Left forelimb (tissue), 1 donor: ENCODE results near the gene CENPM.

Experiments
- DNase-seq: peaks from one replicate; pipeline ENCODE4 v3.0.0-alpha.2; 2018; ENCODE audit warnings: low spot score

The CENPM gene

GRCh38 chr22:41946629-41947423 is at the start of gene CENPM:
Gene CENPM, minus strand, starts transcription at chr22:41947152. Its CDS starts 76 bp downstream, at chr22:41947076.
- peak; percentile 98 for DNase-seq

DNA sequence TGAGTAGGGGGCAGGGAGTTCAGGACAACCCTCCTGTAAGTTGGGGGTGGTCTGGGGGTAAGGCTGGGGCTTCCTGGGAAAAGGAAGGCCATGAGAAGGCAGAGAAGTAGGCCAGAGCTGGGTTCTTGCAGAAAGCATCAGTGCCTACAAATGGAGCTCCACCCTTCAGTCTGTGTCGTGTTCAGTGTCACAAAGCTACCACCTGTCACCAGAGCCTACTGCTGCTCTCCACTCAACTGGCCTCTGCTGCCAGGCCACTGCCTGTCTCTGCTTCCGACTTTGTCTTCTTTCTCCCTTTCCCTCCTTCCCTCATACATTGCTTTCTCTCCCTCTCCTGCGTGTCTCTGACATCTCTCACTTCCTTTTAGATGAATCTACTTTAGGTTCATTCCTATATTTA is 48.3 kb upstream of the CENPM start:
- no peak for DNase-seq

- DNase-seq, result no peak
Observed at GRCh38 chr22:41992496-41992895, 45.5 kb upstream of the CENPM start.

- no peak for DNase-seq
Observed at GRCh38 chr22:41991111-41991510, 44.2 kb upstream of the CENPM start.

DNA sequence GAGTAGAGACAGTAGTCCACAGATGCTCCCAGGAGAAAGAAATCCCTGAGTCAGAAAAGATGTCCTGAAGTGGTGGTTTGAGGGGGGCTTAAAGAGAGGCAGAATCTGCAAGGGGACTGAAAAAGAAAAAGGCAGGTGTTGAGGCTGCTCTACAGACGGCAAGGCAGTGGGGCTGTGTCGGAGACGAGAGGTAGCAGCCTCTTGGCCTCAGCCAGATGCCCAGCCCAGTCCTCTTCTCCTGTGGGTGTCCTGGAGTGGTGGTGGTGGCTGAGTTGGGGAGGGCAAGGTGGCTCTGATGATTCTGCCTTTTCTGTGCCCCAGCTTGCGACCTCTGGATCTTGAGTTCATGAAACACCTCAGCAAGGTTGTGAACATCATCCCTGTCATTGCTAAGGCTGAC is 42.3 kb upstream of the CENPM start:
- no peak for DNase-seq

- DNase-seq, result no peak
Observed at GRCh38 chr22:41987276-41987675, 40.3 kb upstream of the CENPM start.

- no peak for DNase-seq
Observed at GRCh38 chr22:41983513-41984405, 36.8 kb upstream of the CENPM start.

GRCh38 chr22:41982865-41983264 is 35.9 kb upstream of the CENPM start:
- no peak for DNase-seq

- DNase-seq, result no peak
Observed at GRCh38 chr22:41979423-41980250, 32.7 kb upstream of the CENPM start.

DNA sequence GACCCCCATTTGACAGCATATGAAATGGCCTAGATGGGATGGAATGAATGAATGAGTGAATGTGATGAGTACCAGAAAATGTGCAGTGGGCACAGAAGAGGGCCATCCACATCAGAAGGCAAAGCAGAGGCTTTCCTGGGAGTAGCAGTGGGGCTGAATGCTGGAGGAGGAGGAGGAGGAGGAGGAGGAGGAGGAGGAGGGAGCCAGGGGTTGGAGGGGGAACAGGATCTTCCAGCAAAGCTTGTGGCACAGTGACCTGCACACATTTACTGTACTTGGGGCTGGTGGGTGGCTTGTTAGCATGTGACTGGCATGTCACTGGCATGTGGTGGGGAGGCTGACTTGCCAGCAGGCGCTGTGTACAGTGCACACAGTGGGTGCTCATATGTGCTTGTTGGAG is 31.8 kb upstream of the CENPM start:
- DNase-seq, result no peak

GRCh38 chr22:41976961-41977566 is 30.1 kb upstream of the CENPM start:
- no peak for DNase-seq

- no peak for DNase-seq
Observed at GRCh38 chr22:41976070-41976901, 29.3 kb upstream of the CENPM start.

DNA sequence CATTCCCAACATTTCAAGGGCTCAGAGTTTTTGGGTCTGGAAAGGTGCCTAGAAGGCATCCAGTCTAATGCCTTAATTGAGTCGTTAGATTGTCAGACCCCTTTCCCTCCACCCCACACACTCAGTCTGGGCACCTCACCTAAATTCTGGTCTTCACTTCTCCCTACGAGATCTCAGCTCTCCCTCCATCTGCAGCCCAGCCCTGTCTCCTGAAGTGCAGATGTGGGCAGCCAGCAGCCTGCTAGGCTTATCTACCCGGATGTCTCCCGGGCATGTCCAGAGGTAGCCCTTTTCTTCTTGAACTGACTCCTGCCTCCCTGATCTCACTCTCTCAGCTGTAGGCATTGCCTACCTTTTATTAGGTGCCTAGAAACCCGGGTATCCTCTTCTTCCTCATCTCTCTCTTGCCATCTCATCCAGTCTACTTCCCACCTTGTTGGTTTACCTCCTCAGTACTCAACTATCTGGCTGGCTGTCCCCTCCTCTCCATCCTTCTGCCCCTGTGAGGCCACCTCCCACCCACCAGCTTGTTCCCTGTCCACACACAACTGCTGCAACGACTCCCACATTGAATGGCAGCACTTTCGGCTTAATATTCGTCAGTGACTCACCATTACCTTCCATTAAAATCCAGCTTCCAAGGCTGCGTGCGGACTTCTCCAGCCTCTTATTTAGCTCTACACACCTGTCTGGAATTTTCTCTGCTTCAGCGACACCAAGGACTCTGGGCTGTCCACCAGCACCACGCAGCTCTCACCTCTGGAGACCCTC is 28.5 kb upstream of the CENPM start:
- DNase-seq, result no peak

- no peak for DNase-seq
Observed at GRCh38 chr22:41974691-41975290, 27.8 kb upstream of the CENPM start.

DNA sequence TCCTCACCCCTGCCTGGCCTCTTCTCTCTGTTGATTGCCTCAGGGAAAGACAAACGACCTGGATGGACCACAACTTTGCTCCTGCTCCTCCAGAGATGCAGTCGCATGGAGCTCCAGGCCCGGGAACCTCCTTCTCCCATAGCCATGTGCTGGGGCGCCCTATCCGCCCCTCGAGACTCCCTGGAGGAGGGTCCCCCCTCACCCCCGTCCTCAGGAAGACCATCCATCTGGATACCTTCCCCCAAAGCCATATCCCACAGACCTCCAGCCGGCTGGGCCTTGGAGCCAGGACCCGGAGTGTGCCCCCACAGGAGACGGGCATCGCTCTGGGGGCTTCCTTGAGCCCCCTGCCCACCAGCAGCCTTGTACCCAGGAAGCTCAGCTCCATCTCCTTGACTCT is 24.5 kb upstream of the CENPM start:
- DNase-seq, result no peak

DNA sequence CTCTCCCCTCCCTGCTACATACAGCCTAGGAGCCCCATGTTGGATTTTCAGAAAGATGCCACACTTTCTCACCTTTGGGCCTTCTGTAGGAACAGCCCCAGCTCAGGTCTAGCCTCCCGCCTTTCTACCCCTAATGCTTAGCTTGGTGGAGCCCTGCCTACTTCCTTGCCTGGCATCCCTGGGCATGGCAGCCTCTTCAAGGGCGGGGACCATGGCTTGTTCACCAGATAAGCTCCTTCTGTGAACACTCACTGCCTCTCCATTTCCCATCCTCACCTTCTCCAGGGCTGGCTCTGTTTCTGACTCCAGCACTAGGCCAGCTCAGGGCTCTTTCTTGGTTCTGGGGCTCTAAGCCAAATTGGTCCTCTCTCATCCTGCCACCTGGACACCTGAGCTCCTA is 23.6 kb upstream of the CENPM start:
- DNase-seq, result no peak

- no peak for DNase-seq
Observed at GRCh38 chr22:41969110-41969646, 22.2 kb upstream of the CENPM start, which contains the start of gene SEPTIN3. Gene SEPTIN3, plus strand, starts transcription at chr22:41969443. Its CDS starts 2,050 bp downstream, at chr22:41971493.

DNA sequence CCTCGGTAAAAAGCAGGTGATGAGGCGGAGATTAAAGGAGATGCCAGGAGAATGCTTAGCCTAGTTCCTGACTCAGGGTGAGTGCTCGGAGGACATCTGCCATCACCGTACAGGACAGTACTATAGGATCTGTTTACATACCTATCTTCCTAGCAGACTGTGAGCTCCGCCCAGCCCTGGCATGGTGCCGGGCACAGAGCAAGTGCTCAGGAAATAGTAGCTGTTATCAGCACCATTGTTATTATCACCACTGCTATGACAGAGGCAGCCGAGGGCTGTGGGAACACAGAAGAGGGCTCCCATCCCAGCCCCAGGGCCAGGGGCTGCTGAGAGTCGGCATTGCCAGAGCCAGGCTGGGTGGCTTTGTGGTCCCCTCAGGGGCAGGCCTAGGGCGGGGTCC is 21.6 kb upstream of the CENPM start:
- DNase-seq, result no peak

DNA sequence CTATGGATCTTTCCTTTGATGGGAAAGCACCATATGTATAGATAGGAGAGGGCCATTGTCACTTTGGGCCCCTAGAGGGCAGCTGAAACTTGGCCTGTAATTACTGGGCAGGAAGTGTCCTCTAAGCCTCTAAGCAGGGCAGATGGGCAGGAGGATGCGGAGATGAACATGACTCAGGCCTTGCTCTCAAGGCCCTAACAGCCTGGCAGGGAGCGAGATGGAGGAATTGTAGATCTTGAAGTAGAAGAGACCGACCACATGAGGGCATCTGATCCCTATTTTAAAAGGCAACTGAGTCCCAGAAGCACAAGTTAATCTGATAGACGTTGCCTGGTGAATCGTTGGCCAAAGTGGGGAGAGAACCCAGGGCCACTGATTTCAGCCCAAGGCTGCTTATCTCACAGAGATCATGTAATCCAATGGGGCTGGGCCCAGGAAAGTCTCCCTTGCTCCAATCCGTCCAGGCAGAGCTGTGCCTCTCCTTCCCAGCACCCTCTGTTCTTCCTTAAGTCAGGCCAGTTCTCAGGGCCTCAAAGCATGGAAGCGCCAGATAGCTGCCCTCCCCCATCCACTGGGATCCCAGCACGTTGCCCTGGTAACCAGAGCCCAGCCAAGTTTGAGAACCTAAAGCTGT is 19.8 kb upstream of the CENPM start:
- DNase-seq, result no peak
